Small intestine (tissue), 7 donors: Measurements from ENCODE around the gene ITFG2. TPM values are rescaled to one million over a fixed set of nuclear protein-coding genes. Genes with fewer than 3 reads are reported as not detected.
"Not testable (repeated sequence)": the region's sequence is repeated elsewhere in the genome, so short reads cannot be mapped to it uniquely, and the experiment has no call there.

ENCODE experiments used
- DNase-seq, 2 donors: peaks; one replicate each; pipeline versions ENCODE4 v3.0.0 to v3.0.0-alpha.2; 2013
- FAIRE-seq: peaks from 2 replicates; lab custom pipeline; 2012; peaks lifted over from hg19 to GRCh38; lab: Jason Lieb, UNC
- H3K27ac ChIP-seq, 3 donors: one replicate each; pipeline ENCODE4 v1.5.1; 2013; ENCODE audit warnings: low read length in 2 of 3, mild to moderate bottlenecking in 2 of 3, control low read depth in 1 of 3, inconsistent platforms in 1 of 3, low read depth in 1 of 3, moderate library complexity in 1 of 3
- H3K27me3 ChIP-seq, 3 donors: one replicate each; pipeline ENCODE4 v1.6.1; 2013; ENCODE audit warnings: low read length in 3 of 3, inconsistent platforms in 1 of 3; ENCODE audit not compliant: control insufficient read depth in 3 of 3, insufficient read depth in 3 of 3
- H3K36me3 ChIP-seq, 3 donors: one replicate each; pipeline ENCODE4 v1.6.1; 2013; ENCODE audit warnings: low read length in 3 of 3, inconsistent platforms in 1 of 3, low read depth in 1 of 3, mild to moderate bottlenecking in 1 of 3, moderate library complexity in 1 of 3; ENCODE audit not compliant: control insufficient read depth in 3 of 3, insufficient read depth in 2 of 3
- H3K4me1 ChIP-seq, 3 donors: one replicate each; pipeline ENCODE4 v1.6.1; 2013; ENCODE audit warnings: low read length in 2 of 3, inconsistent platforms in 1 of 3, low read depth in 1 of 3, mild to moderate bottlenecking in 1 of 3, moderate library complexity in 1 of 3; ENCODE audit not compliant: control insufficient read depth in 3 of 3, insufficient read depth in 2 of 3
- H3K4me3 ChIP-seq, 3 donors: one replicate each; pipeline ENCODE4 v1.5.1; 2013; ENCODE audit warnings: low read length in 3 of 3, control low read depth in 1 of 3, inconsistent platforms in 1 of 3, low read depth in 1 of 3, mild to moderate bottlenecking in 1 of 3, moderate library complexity in 1 of 3
- H3K9me3 ChIP-seq, 2 donors: one replicate each; pipeline ENCODE4 v1.6.1; 2013; ENCODE audit warnings: low read depth in 1 of 2, low read length in 1 of 2; ENCODE audit not compliant: control insufficient read depth in 2 of 2, insufficient read depth in 1 of 2
- WGBS, 3 donors: extraction: QIAGEN DNeasy Blood & Tissue Kit; methylation state at CpG; one replicate each; pipeline ENCODE4 v1.1.7; 2013; 5-methylcytosine and 5-hydroxymethylcytosine counted together
- polyA plus RNA-seq, 4 donors: library from polyadenylated mRNA; stranded (reverse) in 3 of 4; unstranded in 1 of 4; fragments of 200-250 nt in 3 of 4; fragments of 120-200 nt in 1 of 4; gene quantifications; one replicate each; pipeline versions ENCODE4 v1.2.1 to v1.2.3, GENCODE V29; 2013
- donor health status: healthy with polysubstance abuse.
- donor health status: control.
- donor health status: control.
- donor health status: Bipolar disorder and iron deficiency.
- donor health status: healthy.

Gene ITFG2
- polyA plus RNA-seq, 4 donors, result 17.0 to 45.9 (median 22.3) TPM

GRCh38 chr12:2856051-2856450, 43.6 kb downstream of the ITFG2 start:
- no peak for DNase-seq
- Histone ChIP-seq H3K9me3 (no peaks in the 10 kb centered on the region), H3K4me1 (peaks cover 0 to 39% (median 3%) of the 10 kb centered on the region in 3 donors), H3K27me3 (no peaks in the 10 kb centered on the region), H3K27ac (no peak overlapping the region), H3K4me3 (no peak overlapping the region), H3K36me3 (peaks cover 0 to 23% (median 0%) of the 10 kb centered on the region in 3 donors)
- FAIRE-seq, result no peak
- WGBS, 3 donors, result 73 to 82% (median 81%) methylated on average over 3 of the region's 3 CpGs

GRCh38 chr12:2857021-2857431, 44.6 kb downstream of the ITFG2 start, which contains the start of gene TEX52:
Gene TEX52, minus strand, starts transcription at chr12:2857039. Its CDS starts 13 bp downstream, at chr12:2857026.
- peak in 1 of 2 donors; percentile 62 for DNase-seq
- peak within 1 kb of the TSS in 1 of 3 donors; percentile 26 for H3K27ac ChIP-seq
- 34 to 78% (median 58%) methylated on average over 3 of the region's 3 CpGs for WGBS, 3 donors

GRCh38 chr12:2857576-2857975, 45.1 kb downstream of the ITFG2 start:
- no peak overlapping the region for H3K4me3 ChIP-seq
- H3K4me1 ChIP-seq, result peaks cover 0 to 39% (median 3%) of the 10 kb centered on the region in 3 donors
- no peak for FAIRE-seq
- H3K27ac ChIP-seq, result no peak overlapping the region
- no peak for DNase-seq
- no peaks in the 10 kb centered on the region for H3K27me3 ChIP-seq
- no peaks in the 10 kb centered on the region for H3K9me3 ChIP-seq
- peaks cover 0 to 23% (median 0%) of the 10 kb centered on the region in 3 donors for H3K36me3 ChIP-seq
- WGBS, 3 donors, result 63 to 87% (median 77%) methylated on average over 7 of the region's 7 CpGs

More at GRCh38 chr12:2857021-2857431, 44.6 kb downstream of the ITFG2 start, which contains the start of gene TEX52:
- Histone ChIP-seq H3K9me3 (no peaks in the 10 kb centered on the region), H3K4me1 (peaks cover 0 to 39% (median 3%) of the 10 kb centered on the region in 3 donors), H3K36me3 (peaks cover 0 to 23% (median 0%) of the 10 kb centered on the region in 3 donors), H3K4me3 (no peak within 1 kb of the TSS), H3K27me3 (no peaks in the 10 kb centered on the region)
- no peak for FAIRE-seq

- no peak overlapping the region for H3K27ac ChIP-seq
- WGBS, 3 donors, result 75 to 93% (median 77%) methylated on average over 2 of the region's 2 CpGs
- H3K36me3 ChIP-seq, result peaks cover 0 to 25% (median 2%) of the 10 kb centered on the region in 3 donors
- H3K4me1 ChIP-seq, result peaks cover 0 to 39% (median 3%) of the 10 kb centered on the region in 3 donors
- no peak for FAIRE-seq
- H3K9me3 ChIP-seq, result no peaks in the 10 kb centered on the region
- no peak for DNase-seq
- no peak overlapping the region for H3K4me3 ChIP-seq
- H3K27me3 ChIP-seq, result no peaks in the 10 kb centered on the region
These were observed 45.9 kb downstream of the ITFG2 start for GRCh38 chr12:2858334-2858733.

GRCh38 chr12:2858944-2859421, 46.5 kb downstream of the ITFG2 start:
- Histone ChIP-seq H3K36me3 (peaks cover 1 to 28% (median 2%) of the 10 kb centered on the region in 3 donors), H3K27me3 (no peaks in the 10 kb centered on the region), H3K4me1 (peaks cover 0 to 37% (median 3%) of the 10 kb centered on the region in 3 donors), H3K9me3 (no peaks in the 10 kb centered on the region), H3K27ac (no peak overlapping the region), H3K4me3 (no peak overlapping the region)
- DNase-seq (no peak), FAIRE-seq (no peak)
- WGBS, 3 donors, result 86 to 96% (median 92%) methylated on average over 12 of the region's 12 CpGs

- H3K27ac ChIP-seq, result no peak overlapping the region
- DNase-seq (no peak), FAIRE-seq (no peak)
- peaks cover 0 to 27% (median 3%) of the 10 kb centered on the region in 3 donors for H3K4me1 ChIP-seq
- no peaks in the 10 kb centered on the region for H3K9me3 ChIP-seq
- no peaks in the 10 kb centered on the region for H3K27me3 ChIP-seq
- H3K36me3 ChIP-seq, result peaks cover 2 to 39% (median 2%) of the 10 kb centered on the region in 3 donors
- no peak overlapping the region for H3K4me3 ChIP-seq
These were observed 47.7 kb downstream of the ITFG2 start for GRCh38 chr12:2860170-2860569.

- DNase-seq, result no peak
- no peak for FAIRE-seq
- H3K36me3 ChIP-seq, result peaks cover 2 to 48% (median 2%) of the 10 kb centered on the region in 3 donors
- H3K4me1 ChIP-seq, result peaks cover 0 to 3% (median 0%) of the 10 kb centered on the region in 3 donors
- no peaks in the 10 kb centered on the region for H3K9me3 ChIP-seq
- no peaks in the 10 kb centered on the region for H3K27me3 ChIP-seq
- no peak overlapping the region for H3K27ac ChIP-seq
- no peak overlapping the region for H3K4me3 ChIP-seq
- WGBS, 3 donors, result 93% methylated on average over 7 of the region's 7 CpGs
These were observed 50.4 kb downstream of the ITFG2 start for GRCh38 chr12:2862876-2863275.

GRCh38 chr12:2863402-2863801, 50.9 kb downstream of the ITFG2 start:
- H3K4me3 ChIP-seq, H3K9me3 ChIP-seq, H3K27ac ChIP-seq, DNase-seq, FAIRE-seq, H3K27me3 ChIP-seq, H3K4me1 ChIP-seq: not testable (repeated sequence)
- peaks cover 2 to 48% (median 2%) of the 10 kb centered on the region in 3 donors for H3K36me3 ChIP-seq
- 87 to 96% (median 94%) methylated on average over 6 to 7 of the region's 7 CpGs for WGBS, 3 donors
